HepG2 (cell line): Measurements from ENCODE around the gene CLN6. TPM values are rescaled to one million over a fixed set of nuclear protein-coding genes. Genes with fewer than 3 reads are reported as not detected.

Experiments used
- ATAC-seq: fragments of 200-7000 bp; cut with Tn5 transposase; 3 replicates; pipeline ENCODE4 v1.9.1; 2020; ENCODE audit warnings: mild to moderate bottlenecking, moderate library complexity
- BruUV-seq: library from RNA; stranded (reverse); fragments of 400-500 nt; replicated peaks from 2 replicates; lab custom pipeline; 2021; lab: Mats Ljungman, UMichigan
- CTCF ChIA-PET: fragments of 300-600 bp; formaldehyde crosslinking; extraction: SDS; loops from one replicate; lab custom pipeline; 2021; ENCODE audit warnings: low total read pairs, inconsistent platforms, low intra/inter-chr PET ratio; lab: Yijun Ruan, JAX
- POLR2A ChIA-PET: fragments of 350-600 bp; sonication (Branson Sonifier 250); formaldehyde crosslinking; loops from one replicate; lab custom pipeline; 2020; ENCODE audit warnings: antibody characterized with exemption, inconsistent platforms; lab: Yijun Ruan, JAX
- DNase-seq: peaks from one replicate; pipeline ENCODE4 v3.0.0-alpha.2; 2015; ENCODE audit warnings: low spot score
- FAIRE-seq: peaks from 3 replicates; lab custom pipeline; 2011; peaks lifted over from hg19 to GRCh38; lab: Jason Lieb, UNC
- H2AFZ ChIP-seq: one replicate; pipeline ENCODE4 v1.6.1; 2011; ENCODE audit warnings: low read length, inconsistent platforms
- H3K27ac ChIP-seq: fragments of 300-600 bp; 3 replicates; pipeline ENCODE4 v1.8.0; 2011; ENCODE audit warnings: mixed run types, mild to moderate bottlenecking, mixed read lengths, low read length, inconsistent platforms; ENCODE audit not compliant: insufficient read depth; ENCODE audit errors: extremely low read length
- H3K27me3 ChIP-seq, 2 experiments: fragments of 200-600 bp in 1 of 2; 2 replicates in 1 of 2; 3 replicates in 1 of 2; pipeline versions ENCODE4 v1.6.0 to v1.8.0; 2011; ENCODE audit warnings: low read length in 2 of 2, mild to moderate bottlenecking in 2 of 2, moderate library complexity in 2 of 2, inconsistent platforms in 1 of 2; ENCODE audit not compliant: insufficient read depth in 2 of 2, control insufficient read depth in 1 of 2
- H3K36me3 ChIP-seq, 2 experiments: fragments of 200-600 bp in 1 of 2; replicated peaks in 1 of 2; 2 replicates in 1 of 2; 3 replicates in 1 of 2; pipeline versions ENCODE4 v1.5.1 to v1.8.0; 2011; ENCODE audit warnings: low read length in 2 of 2, inconsistent platforms in 1 of 2; ENCODE audit not compliant: insufficient read depth in 2 of 2, control insufficient read depth in 1 of 2
- H3K4me1 ChIP-seq: 2 replicates; pipeline ENCODE4 v1.5.1; 2012; ENCODE audit warnings: low read length, inconsistent platforms; ENCODE audit not compliant: insufficient read depth
- H3K4me2 ChIP-seq: 2 replicates; pipeline ENCODE4 v1.6.0; 2011; ENCODE audit warnings: low read depth, low read length, inconsistent platforms
- H3K4me3 ChIP-seq, 3 experiments: fragments of 200-600 bp in 1 of 3; sonication (generic), shearing (Covaris generic) in 1 of 3; replicated peaks in 1 of 3; 2 replicates each; pipeline ENCODE4 v1.5.1; 2011 to 2016; ENCODE audit warnings: low read length in 3 of 3, inconsistent platforms in 2 of 3, low read depth in 2 of 3, mild to moderate bottlenecking in 2 of 3, control low read depth in 1 of 3, mixed read lengths in 1 of 3; ENCODE audit not compliant: insufficient read depth in 1 of 3
- H3K79me2 ChIP-seq: one replicate; pipeline ENCODE4 v1.6.1; 2011; ENCODE audit warnings: low read length, inconsistent platforms; ENCODE audit not compliant: insufficient read depth
- H3K9ac ChIP-seq: 2 replicates; pipeline ENCODE4 v1.6.0; 2011; ENCODE audit warnings: mild to moderate bottlenecking, low read depth, low read length, inconsistent platforms; ENCODE audit not compliant: insufficient read depth
- H3K9me3 ChIP-seq: 2 replicates; pipeline ENCODE4 v1.5.1; 2012; ENCODE audit warnings: mild to moderate bottlenecking, low read length
- H4K20me1 ChIP-seq: 2 replicates; pipeline ENCODE4 v1.6.0; 2011; ENCODE audit warnings: inconsistent platforms, mild to moderate bottlenecking, low read length, moderate library complexity; ENCODE audit not compliant: insufficient read depth
- AGO2 ChIP-seq: fragments of 200-400 bp; formaldehyde crosslinking; optimal IDR thresholded peaks from 2 replicates; pipeline ENCODE3; 2017; ENCODE audit warnings: mild to moderate bottlenecking, low read depth, low read length, moderate library complexity
- CBX5 ChIP-seq: sonication (generic); formaldehyde crosslinking; IDR thresholded peaks from 2 replicates; pipeline ENCODE4 v1.4.0; 2020; ENCODE audit warnings: missing genetic modification reagents, borderline replicate concordance
- FOXK2 ChIP-seq: fragments of 450-650 bp; IDR thresholded peaks from 2 replicates; pipeline ENCODE4 v1.6.1; 2016
- MAFF ChIP-seq: IDR thresholded peaks from 2 replicates; pipeline ENCODE4 v1.6.1; 2011; ENCODE audit warnings: low read depth, low read length, improper control_type of control experiment
- NFE2 ChIP-seq: sonication (generic); formaldehyde crosslinking; IDR thresholded peaks from 2 replicates; pipeline ENCODE4 v1.4.0; 2020; ENCODE audit warnings: missing genetic modification reagents
- NFRKB ChIP-seq: fragments of 450-650 bp; IDR thresholded peaks from 2 replicates; pipeline ENCODE4 v1.6.1; 2017
- POLR2AphosphoS5 ChIP-seq: IDR thresholded peaks from 2 replicates; pipeline ENCODE4 v1.6.1; 2012; ENCODE audit warnings: low read depth, low read length
- POLR2G ChIP-seq: fragments of 200-400 bp; formaldehyde crosslinking; IDR thresholded peaks from 2 replicates; pipeline ENCODE4 v1.6.1; 2018; ENCODE audit warnings: mild to moderate bottlenecking, low read depth, low read length, moderate library complexity
- PRMT3 ChIP-seq: sonication (generic); formaldehyde crosslinking; IDR thresholded peaks from 2 replicates; pipeline ENCODE4 v1.8.1; 2022; ENCODE audit warnings: low read depth, mild to moderate bottlenecking, moderate library complexity, missing genetic modification reagents, borderline replicate concordance
- RERE ChIP-seq: IDR thresholded peaks from 2 replicates; pipeline ENCODE4 v1.6.1; 2016; ENCODE audit warnings: low read depth, missing genetic modification reagents, missing compliant biosample characterization
- ZFP1 ChIP-seq: IDR thresholded peaks from 2 replicates; pipeline ENCODE4 v1.6.1; 2016
- ZNF75D ChIP-seq: sonication (generic); formaldehyde crosslinking; IDR thresholded peaks from 2 replicates; pipeline ENCODE4 v1.8.1; 2023; ENCODE audit warnings: missing genetic modification reagents, mild to moderate bottlenecking, borderline replicate concordance
- ZNF773 ChIP-seq: sonication (generic); formaldehyde crosslinking; IDR thresholded peaks from 2 replicates; pipeline ENCODE4 v1.4.0; 2020; ENCODE audit warnings: missing genetic modification reagents, borderline replicate concordance
- ZNF891 ChIP-seq: sonication (generic); formaldehyde crosslinking; IDR thresholded peaks from 2 replicates; pipeline ENCODE4 v1.5.0; 2020; ENCODE audit warnings: mild to moderate bottlenecking, missing genetic modification reagents
- ZSCAN30 ChIP-seq: sonication (generic); formaldehyde crosslinking; IDR thresholded peaks from 2 replicates; pipeline ENCODE4 v1.5.0; 2020; ENCODE audit warnings: mild to moderate bottlenecking, missing genetic modification reagents
- WGBS: methylation state at CpG from one replicate; pipeline ENCODE4 v1.1.6; 2017; ENCODE audit warnings: low lambda C conversion rate; 5-methylcytosine and 5-hydroxymethylcytosine counted together
- in situ Hi-C: cut with HindIII; loops from 2 replicates; pipeline ENCODE4 v1.10.0; 2017; ENCODE audit warnings: low pct_unique_long_range_greater_than_20kb; ENCODE audit not compliant: extremely low pct_ligation_motif_present
- intact Hi-C: fragments of 100-400 bp; cut with micrococcal nuclease; formaldehyde crosslinking; loops from one replicate; pipeline ENCODE4 v1.10.0; 2022; ENCODE audit not compliant: unreplicated experiment
- polyA plus RNA-seq, 8 experiments: library from polyadenylated mRNA; depleted of rRNA in 3 of 8; stranded (reverse) in 7 of 8; unstranded in 1 of 8; fragments of >200 nt; fragmentation: Illumina TruSeq in 4 of 8; extraction: Trizol in 4 of 8; gene quantifications; 2 replicates each; pipeline versions ENCODE4 v1.2.1 to v1.2.3, GENCODE V29; 2011 to 2016; ENCODE audit warnings: low read depth in 4 of 8, missing spikeins in 1 of 8, mixed read lengths in 1 of 8; ENCODE audit not compliant: insufficient read depth in 1 of 8
- total RNA-seq, 5 experiments: library from RNA; depleted of rRNA; stranded (reverse); fragments of >200 nt; fragmentation: Illumina TruSeq; extraction: Trizol; gene quantifications; 2 replicates each; pipeline ENCODE4 v1.2.3, GENCODE V29; 2016; ENCODE audit warnings: low read depth in 1 of 5
- TF ChIP-seq, protein P1 (sequence below): IDR thresholded peaks from 2 replicates; pipeline ENCODE4 v1.6.1; 2016; ENCODE audit warnings: missing genetic modification reagents, missing compliant biosample characterization

CLN6 gene
- total and polyA plus RNA-seq, 2 of the 13 experiments (the other 11 are each of a cell fraction or from before 2014, with no cell fraction given): 24.9 to 27.1 TPM

- FAIRE-seq: no peak
- peaks cover 16 to 30% of the 10 kb centered on the region in 2 experiments; a peak in 4 of 5 replicates for H3K36me3 ChIP-seq
- POLR2A ChIA-PET: no interaction called here
- H4K20me1 ChIP-seq: no peaks in the 10 kb centered on the region
- peaks cover 13% of the 10 kb centered on the region for H3K4me1 ChIP-seq
- no TSS peak for BruUV-seq
- H3K4me3 ChIP-seq: no peak overlapping the region
- H3K4me2 ChIP-seq: no peak overlapping the region
- DNase-seq: no peak
- H3K9me3 ChIP-seq: no peaks in the 10 kb centered on the region
- H3K9ac ChIP-seq: no peak overlapping the region
- H2AFZ ChIP-seq: no peak overlapping the region
- no peak for TF ChIP-seq POLR2AphosphoS5
- intact Hi-C loops: no loop called here
- no peaks in the 10 kb centered on the region for H3K79me2 ChIP-seq
- in situ Hi-C loops: no loop called here
- H3K27me3 ChIP-seq: no peaks in the 10 kb centered on the region
- H3K27ac ChIP-seq: no peak overlapping the region
- CTCF ChIA-PET: no interaction called here
- WGBS: 97% methylated on average over 4 of the region's 4 CpGs
- ATAC-seq: no peak
Measured at GRCh38 chr15:68190048-68190447, 39.5 kb downstream of the CLN6 start.

GRCh38 chr15:68188647-68189046, 40.9 kb downstream of the CLN6 start:
- FAIRE-seq (no peak), DNase-seq (no peak), ATAC-seq (no peak)
- POLR2A ChIA-PET: no interaction called here
- no peaks in the 10 kb centered on the region for H3K9me3 ChIP-seq
- peaks cover 19 to 39% of the 10 kb centered on the region in 2 experiments; a peak in 4 of 5 replicates for H3K36me3 ChIP-seq
- in situ Hi-C loops (no loop called here), intact Hi-C loops (no loop called here)
- H3K27me3 ChIP-seq: no peaks in the 10 kb centered on the region
- H3K4me2 ChIP-seq: no peak overlapping the region
- no peak overlapping the region for H2AFZ ChIP-seq
- 94% methylated on average over 2 of the region's 2 CpGs for WGBS
- no peaks in the 10 kb centered on the region for H4K20me1 ChIP-seq
- H3K79me2 ChIP-seq: no peaks in the 10 kb centered on the region
- H3K4me1 ChIP-seq: peaks cover 13% of the 10 kb centered on the region
- H3K4me3 ChIP-seq: no peak overlapping the region
- no TSS peak for BruUV-seq
- H3K27ac ChIP-seq: no peak overlapping the region
- CTCF ChIA-PET: no interaction called here
- H3K9ac ChIP-seq: no peak overlapping the region
- TF ChIP-seq MAFF (no peak), ZSCAN30 (no peak), ZNF75D (no peak), CBX5 (CRISPR knock-in tag) (no peak), AGO2 (no peak), RERE (CRISPR knock-in tag) (no peak), ZFP1 (CRISPR knock-in tag) (no peak), POLR2G (no peak), NFE2 (CRISPR knock-in tag) (no peak), ZNF891 (CRISPR knock-in tag) (no peak), ZNF773 (CRISPR knock-in tag) (no peak), PRMT3 (CRISPR knock-in tag) (no peak), NFRKB (no peak), FOXK2 (no peak)
- TF ChIP-seq, protein P1, sequence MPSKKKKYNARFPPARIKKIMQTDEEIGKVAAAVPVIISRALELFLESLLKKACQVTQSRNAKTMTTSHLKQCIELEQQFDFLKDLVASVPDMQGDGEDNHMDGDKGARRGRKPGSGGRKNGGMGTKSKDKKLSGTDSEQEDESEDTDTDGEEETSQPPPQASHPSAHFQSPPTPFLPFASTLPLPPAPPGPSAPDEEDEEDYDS (CRISPR knock-in tag): no peak
